RPMI7951 (cell line): Measurements from ENCODE around the gene PLSCR3. TPM values are rescaled to one million over a fixed set of nuclear protein-coding genes. Genes with fewer than 3 reads are reported as not detected.

Source experiments
- DNase-seq: peaks from one replicate; pipeline ENCODE4 v3.0.0-alpha.2; 2012; ENCODE audit warnings: low read depth
- total RNA-seq: library from RNA; depleted of rRNA; stranded (reverse); fragments of >200 nt; shearing (Covaris generic); gene quantifications from 2 replicates; pipeline ENCODE4 v1.2.3, GENCODE V29; 2014

The PLSCR3 gene
- total RNA-seq, 1 experiment from 2014 or later = 23.2 TPM

DNA sequence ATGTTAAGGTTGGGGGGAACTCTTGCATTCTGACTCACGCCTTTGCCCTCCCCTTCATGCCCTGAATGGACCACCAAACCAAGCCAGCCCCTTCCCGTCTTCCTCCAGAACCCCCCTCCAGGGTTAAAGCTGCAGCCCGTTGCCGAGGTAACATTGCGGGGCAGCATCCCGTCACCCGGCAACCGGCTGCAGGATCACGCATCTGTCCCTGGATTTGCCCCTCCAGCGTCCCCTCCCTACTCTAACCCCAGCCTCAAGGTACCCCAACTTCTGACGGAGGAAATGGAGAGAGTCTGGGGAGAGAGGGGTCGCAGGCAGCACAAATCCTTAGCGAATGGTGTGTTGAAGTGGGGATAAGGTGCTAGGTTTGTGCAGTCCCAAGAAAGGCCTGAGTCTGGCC is 12.8 kb upstream of the PLSCR3 start:
- no peak for DNase-seq

DNA sequence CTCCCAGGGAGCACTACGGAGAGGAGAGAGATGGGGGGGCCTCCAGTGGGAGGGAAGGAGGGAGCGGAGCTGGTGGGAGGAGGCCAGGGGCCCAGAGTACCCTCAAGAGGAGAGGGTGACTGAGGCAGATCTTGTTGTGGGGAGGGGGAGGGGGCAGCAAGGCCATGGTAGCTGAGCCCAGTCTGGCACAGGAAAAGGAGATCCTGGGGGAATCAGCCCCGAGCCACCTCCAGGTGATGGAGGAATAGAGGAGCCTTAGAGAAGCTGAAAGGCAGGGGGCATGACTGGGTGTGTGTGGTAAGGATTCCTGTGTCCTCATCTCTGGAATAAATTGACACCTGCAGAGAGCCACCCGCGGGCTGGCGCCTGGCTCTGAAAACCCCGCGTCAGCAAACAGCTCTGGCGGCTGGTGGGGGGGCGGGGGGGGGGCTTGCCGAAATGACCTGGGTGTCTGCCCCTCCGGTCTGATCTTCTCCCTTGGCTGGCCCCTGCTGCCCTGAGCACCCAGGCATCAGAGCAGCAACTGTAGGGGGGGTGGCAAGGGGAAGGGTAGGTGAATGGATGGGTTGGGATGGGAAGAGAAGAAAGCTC is 12.0 kb upstream of the PLSCR3 start:
- DNase-seq = no peak

DNA sequence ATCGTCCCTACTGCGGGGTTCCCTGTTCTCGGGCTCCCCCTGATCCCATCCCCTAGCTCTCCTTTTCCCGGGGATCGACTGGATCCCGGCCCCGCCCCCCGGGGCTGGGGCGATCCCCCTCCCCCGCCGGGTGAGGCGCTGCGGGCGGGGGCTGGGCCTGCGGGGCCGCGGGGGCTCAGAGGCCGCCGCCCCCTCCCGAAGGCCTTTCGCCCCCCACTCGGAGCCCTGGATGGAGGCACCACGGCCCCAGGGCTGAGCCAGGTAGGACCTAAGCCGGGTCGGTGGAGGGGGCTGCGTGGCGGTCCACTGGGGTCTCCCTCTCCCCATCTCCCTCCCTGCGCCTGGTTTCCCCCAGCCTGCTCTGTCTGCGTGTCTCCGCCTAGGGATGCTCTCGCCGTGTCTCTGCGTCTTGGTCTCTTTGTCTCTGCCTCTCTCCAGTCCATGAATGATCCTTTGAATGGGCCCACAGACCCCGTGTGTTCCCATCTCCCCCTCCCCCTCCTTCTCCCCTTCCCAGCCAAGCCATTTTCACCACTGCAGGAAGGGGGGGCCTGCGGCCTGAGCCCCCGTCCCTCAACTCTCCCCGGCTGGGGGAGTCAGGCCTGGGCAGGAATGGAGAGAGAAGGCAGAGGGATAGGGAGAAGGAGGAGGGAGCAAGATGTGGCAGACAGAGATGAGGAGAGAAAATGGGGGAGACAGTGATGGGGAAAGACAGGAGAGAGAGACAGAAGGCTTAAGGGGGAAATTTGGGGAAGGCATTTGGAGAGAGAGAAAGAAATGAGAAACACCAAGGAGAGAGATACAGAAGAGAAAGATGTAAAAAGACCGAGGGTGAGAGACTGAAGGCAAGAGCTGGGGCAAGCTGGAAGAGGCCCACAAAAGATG is 11.3 kb upstream of the PLSCR3 start:
- no peak for DNase-seq

DNA sequence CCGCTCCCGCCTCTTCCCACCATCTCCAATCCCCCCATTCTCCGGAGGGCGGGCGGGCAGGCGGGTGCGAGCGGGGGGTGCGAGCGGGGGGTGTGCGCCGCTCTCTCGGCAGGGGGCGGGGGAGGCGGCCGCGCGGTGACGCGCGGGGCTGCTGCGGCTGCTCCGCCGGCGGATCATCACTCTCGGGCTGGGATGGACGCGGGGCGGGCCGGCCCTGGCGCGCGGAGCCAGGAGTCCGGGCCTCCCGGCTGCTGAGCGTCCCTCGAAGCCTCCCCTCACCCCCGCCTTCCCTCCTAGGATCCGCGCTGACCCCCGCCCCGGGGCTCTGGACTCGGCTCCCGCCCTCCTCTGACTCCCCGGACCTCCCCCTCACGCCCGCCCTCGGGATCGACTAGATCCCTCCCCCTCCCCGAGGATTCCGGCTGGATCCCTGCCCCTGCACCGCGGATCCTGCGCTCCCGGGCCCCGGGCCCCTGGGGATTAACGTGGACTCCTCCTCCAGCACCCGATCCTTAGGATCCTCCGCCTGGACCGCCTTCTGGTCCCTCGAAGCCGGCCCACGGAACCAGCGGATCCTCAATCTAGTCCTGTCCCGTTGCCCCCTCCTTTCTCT is 10.5 kb upstream of the PLSCR3 start:
- no peak for DNase-seq

- peak; percentile 99 for DNase-seq
Observed at GRCh38 chr17:7403977-7404736, 9.8 kb upstream of the PLSCR3 start, which contains the start of gene TMEM256. TSS of gene TMEM256 (minus strand) at chr17:7404097. CDS start at chr17:7404084, 13 bp downstream.

- DNase-seq = peak; percentile 74
Observed at GRCh38 chr17:7403727-7403976, 9.3 kb upstream of the PLSCR3 start.

- DNase-seq = no peak
Observed at GRCh38 chr17:7403043-7403726, 8.9 kb upstream of the PLSCR3 start.

GRCh38 chr17:7398612-7399011 is 4.3 kb upstream of the PLSCR3 start:
- no peak for DNase-seq

DNA sequence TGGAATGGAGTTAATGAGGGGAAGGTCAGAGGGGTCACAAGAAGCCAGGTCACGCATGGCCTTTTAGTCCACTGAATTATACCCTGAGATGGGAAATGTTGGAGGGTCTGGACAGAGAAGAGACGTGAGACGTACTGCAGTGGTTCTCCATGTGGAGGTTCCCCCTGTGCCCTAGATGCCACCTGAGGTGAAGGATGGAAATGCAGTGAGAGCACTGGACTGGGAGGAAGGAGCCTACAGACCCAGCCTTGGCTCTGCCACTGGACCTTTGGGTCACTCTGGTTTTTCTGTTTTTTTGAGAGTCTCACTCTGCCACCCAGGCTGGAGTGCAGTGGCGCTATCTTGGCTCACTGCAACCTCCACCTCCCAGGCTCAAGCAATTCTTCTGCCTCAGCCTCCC is 1.8 kb upstream of the PLSCR3 start:
- DNase-seq = no peak

DNA sequence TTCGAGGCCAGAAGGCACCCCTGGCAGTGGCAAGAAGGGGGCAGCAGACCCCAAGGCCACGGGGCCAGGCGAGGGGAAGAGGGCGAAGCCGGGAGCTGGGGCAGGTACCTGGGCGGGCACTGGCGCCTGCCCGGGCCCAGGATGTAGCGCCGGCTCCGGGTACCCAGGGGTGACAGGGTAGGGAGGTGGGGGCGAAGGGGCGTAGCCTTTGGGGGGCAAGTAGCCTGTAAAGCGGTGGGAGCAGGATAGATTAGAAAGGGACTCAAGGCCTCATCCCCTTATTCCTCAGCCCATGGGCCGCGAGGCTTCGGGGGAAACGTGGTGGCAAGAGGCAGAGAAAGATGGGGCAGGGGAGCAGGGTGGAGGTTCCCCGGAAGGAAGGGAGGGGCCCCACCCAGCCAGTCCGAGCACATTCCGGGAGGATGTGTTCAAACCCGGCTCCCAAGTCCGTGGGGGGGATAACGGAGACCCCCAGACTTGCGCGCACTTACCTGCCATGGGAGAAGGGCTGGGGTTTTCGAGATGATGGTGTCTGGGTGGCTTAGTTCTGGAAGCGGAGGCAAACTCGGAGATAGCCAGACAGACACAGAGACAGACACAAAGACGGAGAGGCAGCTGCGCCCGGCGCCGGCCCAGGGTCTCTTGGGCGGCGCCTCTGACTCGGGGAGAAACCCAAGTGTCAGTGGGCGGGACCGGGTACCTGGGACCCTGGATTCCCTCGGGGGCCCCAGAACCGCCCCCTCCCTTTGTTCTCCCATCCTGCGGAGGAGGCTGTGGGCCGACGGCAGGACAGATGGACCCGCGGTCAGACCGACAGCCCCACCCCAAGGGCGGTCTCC is 493 bp downstream of the PLSCR3 start:
- DNase-seq = peak; percentile 14

DNA sequence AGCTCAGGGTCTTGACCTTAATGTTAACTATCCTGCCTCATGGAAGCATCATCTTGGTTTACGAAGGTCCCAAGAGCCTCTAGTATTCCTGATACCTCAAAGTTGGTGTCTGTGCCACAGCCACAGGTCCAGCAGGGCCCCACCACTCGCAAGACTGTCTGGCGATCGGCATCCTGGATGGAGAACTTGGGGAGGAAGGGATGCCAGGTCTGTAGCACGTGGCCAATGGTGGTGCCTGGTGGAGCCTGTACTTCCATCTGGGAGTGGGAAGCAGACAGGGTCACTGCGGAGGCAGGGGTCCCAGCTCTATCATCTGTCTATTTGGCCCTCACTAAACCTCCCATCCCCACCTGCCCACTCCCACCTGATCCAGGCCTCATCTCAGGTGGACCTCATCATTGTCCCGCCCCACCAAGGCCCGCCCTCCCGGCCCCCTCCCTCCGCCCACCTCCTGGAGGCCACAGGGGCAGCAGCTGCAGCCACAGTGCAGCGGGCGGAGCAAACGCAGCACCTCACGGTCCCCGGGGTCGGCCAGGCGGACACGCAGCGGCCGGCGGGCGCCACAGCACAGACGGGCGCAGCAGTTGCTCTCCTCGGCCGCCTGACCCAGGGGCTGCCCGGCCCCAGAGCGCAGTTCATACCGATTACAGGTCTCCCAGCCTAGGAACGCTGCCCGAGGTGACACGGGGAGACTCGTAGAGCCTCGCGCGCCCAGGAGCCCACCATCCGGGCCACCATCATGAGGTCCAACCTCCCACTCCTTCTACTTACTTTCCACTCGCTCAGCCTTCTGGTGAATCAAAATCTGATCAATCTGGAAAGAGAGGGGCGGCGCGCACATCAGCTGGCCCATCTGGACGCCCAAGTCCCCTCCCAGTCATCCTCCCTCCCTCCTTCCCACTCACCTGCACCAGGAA is 1.4 kb downstream of the PLSCR3 start:
- no peak for DNase-seq

DNA sequence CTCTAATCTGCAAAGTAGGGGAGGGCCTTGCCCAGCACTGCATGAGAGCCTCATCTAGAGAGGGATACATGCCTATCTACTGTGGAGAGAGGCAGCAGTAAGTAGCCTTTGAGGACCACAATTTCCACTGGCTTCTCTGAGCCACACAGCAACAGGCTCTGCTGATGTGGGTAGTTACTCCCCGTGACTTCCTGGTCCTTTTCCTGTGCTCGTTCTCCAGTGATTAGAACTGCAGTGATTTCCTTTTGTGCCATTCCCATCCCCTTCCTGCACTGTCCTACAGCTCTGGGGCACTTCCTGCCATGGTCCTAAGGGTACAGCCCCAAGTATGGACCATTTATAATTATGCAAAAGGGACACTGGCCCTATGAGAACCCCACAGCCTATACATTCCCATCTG is 3.0 kb downstream of the PLSCR3 start:
- no peak for DNase-seq

DNA sequence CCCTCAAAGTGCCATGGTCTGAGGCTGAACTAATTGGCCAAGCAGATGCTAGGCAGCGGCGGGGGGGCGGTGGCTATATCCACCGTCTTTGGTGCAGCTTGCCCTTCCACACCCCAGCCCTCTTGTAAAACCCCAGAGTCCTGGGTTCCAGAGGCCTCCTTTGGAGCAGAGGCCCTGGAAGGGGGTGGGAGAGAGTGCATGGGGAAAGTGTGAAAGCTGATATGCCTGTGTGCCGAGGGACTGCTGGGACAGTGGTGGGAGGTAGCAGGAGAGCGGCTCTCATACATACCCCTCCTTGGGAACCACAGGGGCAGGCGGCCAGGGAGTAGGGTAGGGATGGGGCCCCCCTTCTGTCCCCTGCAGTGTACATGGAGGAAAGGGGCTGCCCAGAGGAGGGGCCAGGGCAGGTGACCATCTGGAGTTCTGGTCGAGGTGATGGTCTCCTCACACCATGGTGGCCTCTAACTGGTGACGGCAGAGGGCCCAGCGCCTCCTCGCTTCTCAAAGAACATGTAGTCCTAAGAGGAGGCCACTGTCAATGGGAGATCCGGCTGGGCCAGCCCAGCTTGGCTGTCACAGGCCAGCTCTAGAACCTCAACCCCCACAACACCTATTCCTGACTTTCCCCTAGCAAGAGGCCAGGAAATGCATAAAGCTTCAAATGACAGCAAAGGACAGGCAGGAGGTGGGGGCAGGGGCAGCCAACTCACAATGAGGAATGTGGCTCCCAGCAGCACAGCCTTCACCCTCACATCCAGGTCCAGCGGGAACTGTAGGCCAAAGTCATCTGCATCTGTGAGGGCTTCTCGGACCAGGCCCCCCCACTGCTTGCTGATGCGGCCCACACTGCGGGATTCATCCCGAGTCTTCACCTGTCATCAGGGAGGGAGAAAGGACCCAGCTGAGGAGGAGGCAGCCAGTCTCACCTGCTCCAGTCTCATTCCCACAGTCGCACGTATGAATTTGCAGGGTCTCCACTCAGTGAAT is 4.1 kb downstream of the PLSCR3 start:
- no peak for DNase-seq

- no peak for DNase-seq
Observed at GRCh38 chr17:7388856-7389255, 5.5 kb downstream of the PLSCR3 start.

- no peak for DNase-seq
Observed at GRCh38 chr17:7384489-7385081, 9.7 kb downstream of the PLSCR3 start.

- no peak for DNase-seq
Observed at GRCh38 chr17:7383742-7384488, 10.4 kb downstream of the PLSCR3 start.

DNA sequence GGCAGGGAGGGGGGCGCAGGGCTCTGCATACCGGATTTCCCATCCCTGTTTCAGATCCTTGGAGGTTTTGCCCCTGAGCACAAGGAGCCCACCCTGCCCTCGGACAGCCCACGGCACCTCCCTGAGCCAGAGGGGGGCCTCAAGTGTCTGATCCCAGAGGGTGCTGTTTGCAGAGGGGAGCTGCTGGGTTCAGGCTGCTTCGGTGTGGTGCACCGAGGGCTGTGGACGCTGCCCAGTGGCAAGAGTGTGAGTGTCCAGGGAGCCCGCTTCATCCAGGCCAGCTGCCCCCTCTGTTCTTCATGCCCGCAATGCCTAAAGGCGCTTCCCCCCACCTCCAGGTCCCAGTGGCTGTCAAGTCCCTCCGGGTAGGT is 11.0 kb downstream of the PLSCR3 start:
- no peak for DNase-seq
